GM12874 (cell line): ENCODE data around the gene CPT1C.

ENCODE experiments used
- CTCF ChIP-seq: IDR thresholded peaks from 2 replicates; pipeline ENCODE4 v1.5.1; 2011; ENCODE audit warnings: low read depth, mild to moderate bottlenecking, control low read depth, low read length, moderate library complexity; ENCODE audit not compliant: insufficient read depth

Gene CPT1C

GRCh38 chr19:49651029-49651819 lies 39.7 kb upstream of the CPT1C start:
- no peak for TF ChIP-seq CTCF

- TF ChIP-seq CTCF, result no peak
These were observed 38.9 kb upstream of the CPT1C start for GRCh38 chr19:49651820-49652550.

GRCh38 chr19:49652551-49653465 lies 38.1 kb upstream of the CPT1C start:
- TF ChIP-seq CTCF, result no peak

- TF ChIP-seq CTCF, result no peak
These were observed 37.5 kb upstream of the CPT1C start for GRCh38 chr19:49653466-49653806.

GRCh38 chr19:49654581-49654980 lies 36.3 kb upstream of the CPT1C start:
- TF ChIP-seq CTCF, result no peak

GRCh38 chr19:49655570-49656455 lies 35.1 kb upstream of the CPT1C start:
- TF ChIP-seq CTCF, result no peak
